ENCODE measurements around the gene CATSPERE. TPM values are rescaled to one million over a fixed set of nuclear protein-coding genes. Genes with fewer than 3 reads are reported as not detected.

CATSPERE gene
- total and polyA plus RNA-seq, 4 donors = 1.0 to 3.1 (median 1.6) TPM

- Histone ChIP-seq H3K9me3 (ENCODE audit: control insufficient read depth, insufficient read depth, low read length) (no peaks in the 10 kb centered on the region), H3K4me3 (ENCODE audit: low read depth, low read length) (no peak overlapping the region), H3K27ac (ENCODE audit: low read depth, low read length) (no peak overlapping the region), H3K4me1 (ENCODE audit: control insufficient read depth, insufficient read depth, low read length) (peaks cover 7% of the 10 kb centered on the region), H3K36me3 (ENCODE audit: control insufficient read depth, insufficient read depth, low read length) (peaks cover 2% of the 10 kb centered on the region), H3K27me3 (ENCODE audit: control insufficient read depth, insufficient read depth, low read length) (no peaks in the 10 kb centered on the region)
- WGBS (ENCODE audit: insufficient coverage) = no CpG with 5 or more reads among the region's 1 CpG
- DNase-seq (ENCODE audit: low read depth in 4 of 6, low spot score in 6 of 6) = no peak
Observed at GRCh38 chr1:244447024-244447423, 14.0 kb upstream of the CATSPERE start.

- Histone ChIP-seq H3K4me3 (ENCODE audit: low read depth, low read length) (no peak overlapping the region), H3K27ac (ENCODE audit: low read depth, low read length) (no peak overlapping the region), H3K36me3 (ENCODE audit: control insufficient read depth, insufficient read depth, low read length) (peaks cover 2% of the 10 kb centered on the region), H3K4me1 (ENCODE audit: control insufficient read depth, insufficient read depth, low read length) (peaks cover 7% of the 10 kb centered on the region), H3K9me3 (ENCODE audit: control insufficient read depth, insufficient read depth, low read length) (no peaks in the 10 kb centered on the region), H3K27me3 (ENCODE audit: control insufficient read depth, insufficient read depth, low read length) (no peaks in the 10 kb centered on the region)
- DNase-seq (ENCODE audit: low read depth in 4 of 6, low spot score in 6 of 6) = no peak
- WGBS (ENCODE audit: insufficient coverage) = no CpG with 5 or more reads among the region's 2 CpGs
Observed at GRCh38 chr1:244447552-244447951, 13.5 kb upstream of the CATSPERE start.

GRCh38 chr1:244448279-244449036 lies 12.6 kb upstream of the CATSPERE start:
- 83% methylated on average over 2 of the region's 5 CpGs for WGBS (ENCODE audit: insufficient coverage)
- no peaks in the 10 kb centered on the region for H3K27me3 ChIP-seq (ENCODE audit: control insufficient read depth, insufficient read depth, low read length)
- peaks cover 2% of the 10 kb centered on the region for H3K36me3 ChIP-seq (ENCODE audit: control insufficient read depth, insufficient read depth, low read length)
- DNase-seq (ENCODE audit: low read depth in 4 of 6, low spot score in 6 of 6) = no peak
- no peak overlapping the region for H3K27ac ChIP-seq (ENCODE audit: low read depth, low read length)
- H3K4me1 ChIP-seq (ENCODE audit: control insufficient read depth, insufficient read depth, low read length) = peaks cover 7% of the 10 kb centered on the region
- H3K9me3 ChIP-seq (ENCODE audit: control insufficient read depth, insufficient read depth, low read length) = no peaks in the 10 kb centered on the region
- peak overlapping the region; percentile 1 for H3K4me3 ChIP-seq (ENCODE audit: low read depth, low read length)

DNA sequence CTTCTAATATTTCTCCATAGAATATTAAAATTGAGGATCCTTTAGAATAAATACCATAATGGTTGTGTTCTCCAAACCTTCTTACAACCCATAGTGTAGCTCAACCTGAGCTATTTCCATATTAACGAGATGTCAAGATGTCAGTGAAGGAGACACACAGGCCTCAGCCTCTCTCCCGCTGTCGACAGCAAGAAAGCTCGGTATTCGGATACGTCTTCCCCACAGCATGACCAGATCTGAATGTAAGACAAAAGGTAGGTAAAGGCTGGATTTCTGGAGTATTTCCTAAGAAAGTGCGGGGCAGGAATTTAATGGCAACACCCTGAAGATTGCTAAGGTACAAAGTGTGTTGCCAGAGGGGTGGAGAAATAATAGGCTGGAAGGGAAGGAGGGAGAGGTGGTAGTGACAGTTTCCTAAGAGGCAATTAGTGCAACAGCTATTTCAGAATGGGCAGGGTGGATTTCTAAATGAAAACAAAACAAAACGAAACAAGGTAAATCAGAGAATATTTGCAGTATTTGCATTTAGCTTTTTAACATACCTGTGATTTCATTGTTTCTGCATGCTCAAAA lies 11.1 kb upstream of the CATSPERE start:
- WGBS (ENCODE audit: insufficient coverage) = 100% methylated on average over 1 of the region's 8 CpGs
- H3K4me1 ChIP-seq (ENCODE audit: control insufficient read depth, insufficient read depth, low read length) = peaks cover 7% of the 10 kb centered on the region
- H3K4me3 ChIP-seq (ENCODE audit: low read depth, low read length) = peak overlapping the region; percentile 92
- no peak for DNase-seq (ENCODE audit: low read depth in 4 of 6, low spot score in 6 of 6)
- H3K27me3 ChIP-seq (ENCODE audit: control insufficient read depth, insufficient read depth, low read length) = no peaks in the 10 kb centered on the region
- no peaks in the 10 kb centered on the region for H3K36me3 ChIP-seq (ENCODE audit: control insufficient read depth, insufficient read depth, low read length)
- H3K27ac ChIP-seq (ENCODE audit: low read depth, low read length) = peak overlapping the region; percentile 93
- H3K9me3 ChIP-seq (ENCODE audit: control insufficient read depth, insufficient read depth, low read length) = no peaks in the 10 kb centered on the region

GRCh38 chr1:244450597-244451538 lies 10.2 kb upstream of the CATSPERE start:
- no peaks in the 10 kb centered on the region for H3K9me3 ChIP-seq (ENCODE audit: control insufficient read depth, insufficient read depth, low read length)
- WGBS (ENCODE audit: insufficient coverage) = 2% methylated on average over 37 of the region's 41 CpGs
- H3K36me3 ChIP-seq (ENCODE audit: control insufficient read depth, insufficient read depth, low read length) = no peaks in the 10 kb centered on the region
- H3K4me1 ChIP-seq (ENCODE audit: control insufficient read depth, insufficient read depth, low read length) = peaks cover 7% of the 10 kb centered on the region
- peak in 3 of 6 donors; percentile 15 to 64 (median 43) for DNase-seq (ENCODE audit: low read depth in 4 of 6, low spot score in 6 of 6)
- H3K4me3 ChIP-seq (ENCODE audit: low read depth, low read length) = peak overlapping the region; percentile 92
- peak overlapping the region; percentile 93 for H3K27ac ChIP-seq (ENCODE audit: low read depth, low read length)
- no peaks in the 10 kb centered on the region for H3K27me3 ChIP-seq (ENCODE audit: control insufficient read depth, insufficient read depth, low read length)

- DNase-seq (ENCODE audit: low read depth in 4 of 6, low spot score in 6 of 6) = no peak
- Histone ChIP-seq H3K4me3 (ENCODE audit: low read depth, low read length) (peak within 1 kb of the TSS; percentile 92), H3K4me1 (ENCODE audit: control insufficient read depth, insufficient read depth, low read length) (peaks cover 7% of the 10 kb centered on the region), H3K36me3 (ENCODE audit: control insufficient read depth, insufficient read depth, low read length) (no peaks in the 10 kb centered on the region), H3K27ac (ENCODE audit: low read depth, low read length) (peak within 1 kb of the TSS; percentile 93), H3K9me3 (ENCODE audit: control insufficient read depth, insufficient read depth, low read length) (no peaks in the 10 kb centered on the region), H3K27me3 (ENCODE audit: control insufficient read depth, insufficient read depth, low read length) (no peaks in the 10 kb centered on the region)
- under 1% methylated on average over 45 of the region's 45 CpGs for WGBS (ENCODE audit: insufficient coverage)
Observed at GRCh38 chr1:244451539-244451950, 9.5 kb upstream of the CATSPERE start, which contains the start of gene ADSS2. Gene ADSS2, minus strand, starts transcription at chr1:244451909. Its CDS starts 92 bp downstream, at chr1:244451817.

- H3K4me1 ChIP-seq (ENCODE audit: control insufficient read depth, insufficient read depth, low read length) = peaks cover 7% of the 10 kb centered on the region
- no peaks in the 10 kb centered on the region for H3K27me3 ChIP-seq (ENCODE audit: control insufficient read depth, insufficient read depth, low read length)
- DNase-seq (ENCODE audit: low read depth in 4 of 6, low spot score in 6 of 6) = peak; percentile 96 to 100 (median 99)
- peak overlapping the region; percentile 93 for H3K27ac ChIP-seq (ENCODE audit: low read depth, low read length)
- no peaks in the 10 kb centered on the region for H3K36me3 ChIP-seq (ENCODE audit: control insufficient read depth, insufficient read depth, low read length)
- peak overlapping the region; percentile 92 for H3K4me3 ChIP-seq (ENCODE audit: low read depth, low read length)
- WGBS (ENCODE audit: insufficient coverage) = 0% methylated on average over 43 of the region's 47 CpGs
- no peaks in the 10 kb centered on the region for H3K9me3 ChIP-seq (ENCODE audit: control insufficient read depth, insufficient read depth, low read length)
Observed at GRCh38 chr1:244451951-244452795, 8.9 kb upstream of the CATSPERE start.

DNA sequence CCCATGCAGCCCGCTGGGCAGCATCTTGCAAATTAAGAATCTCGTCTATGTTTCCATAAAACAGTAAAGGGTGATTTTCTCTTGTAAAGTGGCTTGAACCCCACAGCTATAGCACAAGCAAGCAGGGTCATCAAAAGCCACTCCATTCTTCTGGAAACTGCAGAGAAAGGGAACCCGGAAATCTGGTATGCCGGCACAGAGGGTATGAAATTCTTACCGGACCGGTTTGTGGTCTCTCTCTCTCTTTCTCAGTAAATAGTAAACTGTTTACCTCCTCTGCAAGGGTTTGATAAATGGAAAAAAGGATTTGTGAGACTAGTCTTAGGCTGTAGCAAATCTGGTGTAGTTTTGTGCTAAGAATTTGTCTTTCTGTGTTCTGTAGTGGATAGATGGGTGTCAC lies 6.7 kb upstream of the CATSPERE start:
- Histone ChIP-seq H3K9me3 (ENCODE audit: control insufficient read depth, insufficient read depth, low read length) (no peaks in the 10 kb centered on the region), H3K27me3 (ENCODE audit: control insufficient read depth, insufficient read depth, low read length) (no peaks in the 10 kb centered on the region), H3K36me3 (ENCODE audit: control insufficient read depth, insufficient read depth, low read length) (no peaks in the 10 kb centered on the region), H3K4me1 (ENCODE audit: control insufficient read depth, insufficient read depth, low read length) (peaks cover 7% of the 10 kb centered on the region), H3K27ac (ENCODE audit: low read depth, low read length) (no peak overlapping the region), H3K4me3 (ENCODE audit: low read depth, low read length) (no peak overlapping the region)
- no peak for DNase-seq (ENCODE audit: low read depth in 4 of 6, low spot score in 6 of 6)
- WGBS (ENCODE audit: insufficient coverage) = no CpG with 5 or more reads among the region's 6 CpGs

- Histone ChIP-seq H3K27me3 (ENCODE audit: control insufficient read depth, insufficient read depth, low read length) (no peaks in the 10 kb centered on the region), H3K4me3 (ENCODE audit: low read depth, low read length) (no peak overlapping the region), H3K4me1 (ENCODE audit: control insufficient read depth, insufficient read depth, low read length) (peaks cover 6% of the 10 kb centered on the region), H3K36me3 (ENCODE audit: control insufficient read depth, insufficient read depth, low read length) (no peaks in the 10 kb centered on the region), H3K9me3 (ENCODE audit: control insufficient read depth, insufficient read depth, low read length) (no peaks in the 10 kb centered on the region), H3K27ac (ENCODE audit: low read depth, low read length) (no peak overlapping the region)
- no peak for DNase-seq (ENCODE audit: low read depth in 4 of 6, low spot score in 6 of 6)
- WGBS (ENCODE audit: insufficient coverage) = no CpG with 5 or more reads among the region's 1 CpG
Observed at GRCh38 chr1:244456586-244456985, 4.5 kb upstream of the CATSPERE start.
